ENCODE data around the gene AGO1. TPM values are rescaled to one million over a fixed set of nuclear protein-coding genes. Genes with fewer than 3 reads are reported as not detected.

Gene AGO1
- total RNA-seq, 1 experiment from 2014 or later, result 28.9 TPM

- intact Hi-C loops (cut with micrococcal nuclease; ENCODE audit: unreplicated experiment), result no loop called here
- ChIA-PET POLR2A (interaction anchor here (0.8 kb wide), 1 partner anchor 62 kb away, joined by 3 read pairs; no protein-coding TSS in a partner anchor), CTCF (no interaction called here)
- TF ChIP-seq CTCF (IDR thresholded peaks at IDR 0.05; ENCODE audit: insufficient read depth in 1 of 2, low read depth in 1 of 2, low read length in 1 of 2, severe bottlenecking in 1 of 2, unreplicated experiment in 1 of 2), result no peak
- DNase-seq, result no peak
- Mint-ChIP-seq H3K4me3 (ENCODE audit: unreplicated experiment) (peak overlapping the region; percentile 86), H3K27me3 (ENCODE audit: insufficient read depth, unreplicated experiment) (no peaks in the 10 kb centered on the region), H3K9me3 (ENCODE audit: unreplicated experiment) (no peaks in the 10 kb centered on the region), H3K4me1 (ENCODE audit: low read depth, unreplicated experiment) (peaks cover 9% of the 10 kb centered on the region), H3K27ac (ENCODE audit: unreplicated experiment) (peak overlapping the region; percentile 90), H3K36me3 (ENCODE audit: insufficient read depth, unreplicated experiment) (peaks cover 14% of the 10 kb centered on the region)
- peaks cover 6% of the 10 kb centered on the region; the same call in 1 of the 2 replicates for H3K4me1 ChIP-seq
- no peaks in the 10 kb centered on the region for H3K27me3 ChIP-seq (replicated peaks; ENCODE audit: control insufficient read depth, insufficient read depth, low read length)
- no TSS peak for BruUV-seq (replicated peaks)
- H3K9me3 ChIP-seq, result no peaks in the 10 kb centered on the region
- H3K36me3 ChIP-seq (ENCODE audit: control insufficient read depth, insufficient read depth, low read length), result no peaks in the 10 kb centered on the region
- peak overlapping the region; percentile 79 for H3K4me3 ChIP-seq (ENCODE audit: low read depth, low read length)
These were observed 48.6 kb downstream of the AGO1 start for GRCh38 chr1:35931446-35932157.

DNA sequence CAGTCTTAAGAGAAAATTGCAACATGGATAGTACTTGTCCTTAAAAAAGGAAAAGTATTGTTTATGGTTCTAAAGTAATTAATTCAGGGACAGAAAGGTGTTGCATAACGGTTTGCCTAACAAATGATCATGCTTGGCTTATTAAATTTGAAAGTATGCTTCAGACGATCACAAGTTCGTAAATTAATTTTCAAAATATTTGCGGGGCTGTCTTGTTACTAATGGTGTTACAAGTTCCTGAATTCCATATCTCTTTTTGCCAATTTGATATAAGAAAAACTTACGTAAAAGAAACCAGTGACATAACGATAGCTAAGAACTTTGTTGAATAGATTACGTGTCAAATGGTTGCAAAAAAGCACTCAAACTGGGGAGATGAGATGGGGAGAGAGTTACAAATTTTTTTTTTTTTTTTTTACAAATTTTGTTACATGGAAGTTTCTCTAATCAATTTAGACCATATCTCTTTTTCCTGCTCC lies 49.2 kb downstream of the AGO1 start:
- no peaks in the 10 kb centered on the region for H3K36me3 ChIP-seq (ENCODE audit: control insufficient read depth, insufficient read depth, low read length)
- TF ChIP-seq CTCF (IDR thresholded peaks at IDR 0.05; ENCODE audit: insufficient read depth in 1 of 2, low read depth in 1 of 2, low read length in 1 of 2, severe bottlenecking in 1 of 2, unreplicated experiment in 1 of 2), result no peak
- POLR2A ChIA-PET, result interaction anchor here (0.5 kb wide), 1 partner anchor 820 kb away, joined by 5 read pairs; no protein-coding TSS in a partner anchor
- CTCF ChIA-PET, result no interaction called here
- Mint-ChIP-seq H3K36me3 (ENCODE audit: insufficient read depth, unreplicated experiment) (peaks cover 14% of the 10 kb centered on the region), H3K4me3 (ENCODE audit: unreplicated experiment) (peak overlapping the region; percentile 86), H3K27ac (ENCODE audit: unreplicated experiment) (peak overlapping the region; percentile 90), H3K4me1 (ENCODE audit: low read depth, unreplicated experiment) (peaks cover 9% of the 10 kb centered on the region), H3K27me3 (ENCODE audit: insufficient read depth, unreplicated experiment) (no peaks in the 10 kb centered on the region), H3K9me3 (ENCODE audit: unreplicated experiment) (no peaks in the 10 kb centered on the region)
- TSS peak; percentile 39 for BruUV-seq (replicated peaks)
- no peak for DNase-seq
- no peaks in the 10 kb centered on the region for H3K9me3 ChIP-seq
- intact Hi-C loops (cut with micrococcal nuclease; ENCODE audit: unreplicated experiment), result no loop called here
- no peaks in the 10 kb centered on the region for H3K27me3 ChIP-seq (replicated peaks; ENCODE audit: control insufficient read depth, insufficient read depth, low read length)
- H3K4me1 ChIP-seq, result peaks cover 6% of the 10 kb centered on the region; the same call in 1 of the 2 replicates
- H3K4me3 ChIP-seq (ENCODE audit: low read depth, low read length), result peak overlapping the region; percentile 79

DNA sequence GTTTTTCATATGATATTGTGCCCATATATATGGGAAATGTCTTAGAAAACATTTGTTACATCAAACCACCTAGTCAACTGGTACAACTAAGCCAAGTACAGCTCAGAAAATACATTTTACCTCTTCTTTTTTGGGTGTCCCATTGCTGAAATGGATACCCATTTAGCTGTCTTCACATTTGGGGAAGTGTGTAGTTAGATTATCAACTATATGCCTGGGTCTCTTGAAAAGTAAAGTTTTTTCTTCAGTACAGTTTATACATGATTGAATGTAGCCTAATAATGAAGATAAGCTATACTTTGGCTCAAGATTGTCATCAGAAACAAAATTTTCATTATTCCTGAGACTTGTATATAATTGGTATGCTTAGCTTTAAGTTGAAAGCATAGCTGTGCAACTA lies 49.9 kb downstream of the AGO1 start:
- no TSS peak for BruUV-seq (replicated peaks)
- Histone ChIP-seq H3K4me3 (ENCODE audit: low read depth, low read length) (no peak overlapping the region), H3K4me1 (peaks cover 6% of the 10 kb centered on the region; the same call in 1 of the 2 replicates), H3K27me3 (replicated peaks; ENCODE audit: control insufficient read depth, insufficient read depth, low read length) (no peaks in the 10 kb centered on the region), H3K36me3 (ENCODE audit: control insufficient read depth, insufficient read depth, low read length) (no peaks in the 10 kb centered on the region), H3K9me3 (no peaks in the 10 kb centered on the region)
- H3K4me3 Mint-ChIP-seq (ENCODE audit: unreplicated experiment), result peak overlapping the region; percentile 86
- no peak for TF ChIP-seq CTCF (IDR thresholded peaks at IDR 0.05; ENCODE audit: insufficient read depth in 1 of 2, low read depth in 1 of 2, low read length in 1 of 2, severe bottlenecking in 1 of 2, unreplicated experiment in 1 of 2)
- peaks cover 9% of the 10 kb centered on the region for H3K4me1 Mint-ChIP-seq (ENCODE audit: low read depth, unreplicated experiment)
- DNase-seq, result no peak
- ChIA-PET CTCF (no interaction called here), POLR2A (interaction anchor here (0.5 kb wide), 1 partner anchor 819 kb away, joined by 5 read pairs; no protein-coding TSS in a partner anchor)
- no peak overlapping the region for H3K27ac Mint-ChIP-seq (ENCODE audit: unreplicated experiment)
- intact Hi-C loops (cut with micrococcal nuclease; ENCODE audit: unreplicated experiment), result no loop called here
- H3K9me3 Mint-ChIP-seq (ENCODE audit: unreplicated experiment), result no peaks in the 10 kb centered on the region
- H3K36me3 Mint-ChIP-seq (ENCODE audit: insufficient read depth, unreplicated experiment), result peaks cover 14% of the 10 kb centered on the region
- no peaks in the 10 kb centered on the region for H3K27me3 Mint-ChIP-seq (ENCODE audit: insufficient read depth, unreplicated experiment)

Measured in Caco-2 (cell line).